Lower leg skin (tissue), 4 donors: Measurements from ENCODE around the gene CDH23. TPM values are rescaled to one million over a fixed set of nuclear protein-coding genes. Genes with fewer than 3 reads are reported as not detected.

ENCODE experiments used
- DNase-seq, 2 donors: peaks; one replicate each; pipeline ENCODE4 v3.0.0-alpha.2; 2019; ENCODE audit warnings: low spot score in 2 of 2
- H3K4me3 ChIP-seq: fragments of 200-600 bp; sonication (generic); 2 replicates; pipeline ENCODE4 v1.5.1; 2017; ENCODE audit warnings: mild to moderate bottlenecking, low read depth; ENCODE audit not compliant: poor library complexity, severe bottlenecking
- CTCF ChIP-seq, 3 donors: fragments of 450-650 bp; IDR thresholded peaks; one replicate each; pipeline ENCODE4 v1.5.1; 2016; ENCODE audit warnings: antibody characterized with exemption in 3 of 3, mild to moderate bottlenecking in 3 of 3, moderate library complexity in 2 of 3
- POLR2A ChIP-seq, 2 donors: fragments of 450-650 bp; IDR thresholded peaks; one replicate each; pipeline ENCODE4 v1.6.1; 2016 to 2017; ENCODE audit warnings: antibody characterized with exemption in 2 of 2, mild to moderate bottlenecking in 1 of 2, moderate library complexity in 1 of 2
- WGBS, 2 donors: methylation state at CpG; one replicate each; pipeline ENCODE4 v1.1.5; 2018; 5-methylcytosine and 5-hydroxymethylcytosine counted together
- intact Hi-C: fragments of 100-400 bp; cut with DNase I; formaldehyde crosslinking; loops from one replicate; pipeline ENCODE4 v1.15.0; 2023; ENCODE audit warnings: low total_unique reads
- total RNA-seq, 4 donors: library from RNA; depleted of rRNA; stranded (reverse); fragments of >200 nt; gene quantifications; one replicate each; pipeline ENCODE4 v1.1.0, GENCODE V29; 2016

The CDH23 gene
- total RNA-seq, 4 donors from 2014 or later, result 1.7 to 9.2 (median 2.6) TPM

- intact Hi-C loops, result no loop called here
- TF ChIP-seq POLR2A (IDR thresholded peaks at IDR 0.05), result no peak
- no peak for TF ChIP-seq CTCF (IDR thresholded peaks at IDR 0.05)
- peak in 1 of 2 donors; percentile 81 for DNase-seq
- 95 to 96% methylated on average over 7 of the region's 7 CpGs for WGBS, 2 donors
- no peak overlapping the region for H3K4me3 ChIP-seq
These were observed 432.0 kb downstream of the CDH23 start for GRCh38 chr10:71828702-71829101.

GRCh38 chr10:71829171-71829570, 432.5 kb downstream of the CDH23 start:
- no peak overlapping the region for H3K4me3 ChIP-seq
- WGBS, 2 donors, result 78 to 79% methylated on average over 5 of the region's 5 CpGs
- DNase-seq, result peak; percentile 54 to 86
- intact Hi-C loops, result no loop called here
- TF ChIP-seq CTCF (IDR thresholded peaks at IDR 0.05), result no peak
- TF ChIP-seq POLR2A (IDR thresholded peaks at IDR 0.05), result no peak

- 91 to 94% methylated on average over 5 of the region's 5 CpGs for WGBS, 2 donors
- TF ChIP-seq CTCF (IDR thresholded peaks at IDR 0.05) (no peak), POLR2A (IDR thresholded peaks at IDR 0.05) (no peak)
- intact Hi-C loops, result no loop called here
- no peak overlapping the region for H3K4me3 ChIP-seq
- DNase-seq, result no peak
These were observed 433.2 kb downstream of the CDH23 start for GRCh38 chr10:71829896-71830295.

GRCh38 chr10:71830726-71831125, 434.0 kb downstream of the CDH23 start:
- WGBS, 2 donors, result 76 to 81% methylated on average over 4 of the region's 4 CpGs
- TF ChIP-seq CTCF (IDR thresholded peaks at IDR 0.05) (no peak), POLR2A (IDR thresholded peaks at IDR 0.05) (no peak)
- intact Hi-C loops, result no loop called here
- DNase-seq, result no peak
- H3K4me3 ChIP-seq, result no peak overlapping the region

GRCh38 chr10:71831646-71832552, 435.2 kb downstream of the CDH23 start:
- no peak for DNase-seq
- intact Hi-C loops, result no loop called here
- no peak overlapping the region for H3K4me3 ChIP-seq
- TF ChIP-seq CTCF (IDR thresholded peaks at IDR 0.05) (no peak), POLR2A (IDR thresholded peaks at IDR 0.05) (no peak)
- WGBS, 2 donors, result 85 to 87% methylated on average over 19 of the region's 19 CpGs
